Frontal cortex (tissue), 4 donors: Measurements from ENCODE around the gene SLC25A25. TPM values are rescaled to one million over a fixed set of nuclear protein-coding genes. Genes with fewer than 3 reads are reported as not detected.
A peak's percentile ranks its signal among the peaks of the same experiment; 100 is the strongest.
"Not testable (repeated sequence)": the region's sequence is repeated elsewhere in the genome, so short reads cannot be mapped to it uniquely, and the experiment has no call there.

Experiments used
- DNase-seq, 2 donors: peaks; one replicate each; pipeline ENCODE4 v3.0.0; 2012; ENCODE audit warnings: low spot score in 2 of 2
- FAIRE-seq: peaks from 2 replicates; lab custom pipeline; 2012; peaks lifted over from hg19 to GRCh38; lab: Jason Lieb, UNC
- total RNA-seq: library from RNA; depleted of rRNA; stranded (reverse); fragments of >200 nt; gene quantifications from one replicate; pipeline ENCODE4 v1.2.3, GENCODE V29; 2014
- donor health status: control.
- donor health status: control.
- donor health status: control.

The SLC25A25 gene
- total RNA-seq, 1 donor from 2014 or later: 29.8 TPM

GRCh38 chr9:128120741-128121465, 52.9 kb downstream of the SLC25A25 start:
- FAIRE-seq: no peak
- no peak for DNase-seq

- no peak for DNase-seq
- FAIRE-seq: no peak
These were observed 53.4 kb downstream of the SLC25A25 start for GRCh38 chr9:128121466-128121810.

GRCh38 chr9:128121924-128122808, 54.1 kb downstream of the SLC25A25 start:
- DNase-seq (no peak), FAIRE-seq (no peak)

GRCh38 chr9:128122809-128123175, 54.8 kb downstream of the SLC25A25 start:
- FAIRE-seq (no peak), DNase-seq (no peak)

- DNase-seq (no peak), FAIRE-seq (no peak)
These were observed 55.5 kb downstream of the SLC25A25 start for GRCh38 chr9:128123451-128124080.

- FAIRE-seq (no peak), DNase-seq (no peak)
These were observed 56.4 kb downstream of the SLC25A25 start for GRCh38 chr9:128124451-128124850.

- no peak for DNase-seq
- no peak for FAIRE-seq
These were observed 57.0 kb downstream of the SLC25A25 start for GRCh38 chr9:128124873-128125579.

GRCh38 chr9:128125580-128126354, 57.7 kb downstream of the SLC25A25 start:
- FAIRE-seq (no peak), DNase-seq (no peak)

GRCh38 chr9:128127568-128127989, 59.5 kb downstream of the SLC25A25 start, which contains the start of gene PTGES2:
Gene PTGES2 (minus strand): TSS chr9:128127729. CDS start chr9:128127717, 12 bp downstream.
- DNase-seq (peak; percentile 79 to 85), FAIRE-seq (no peak)

- peak; percentile 89 for DNase-seq
- no peak for FAIRE-seq
These were observed 60.2 kb downstream of the SLC25A25 start for GRCh38 chr9:128127990-128128835.

- no peak for FAIRE-seq
- no peak for DNase-seq
These were observed 61.0 kb downstream of the SLC25A25 start for GRCh38 chr9:128128836-128129590.

GRCh38 chr9:128129976-128130590, 62.1 kb downstream of the SLC25A25 start:
- not testable (repeated sequence) for DNase-seq

GRCh38 chr9:128130651-128131050, 62.6 kb downstream of the SLC25A25 start:
- DNase-seq, FAIRE-seq: not testable (repeated sequence)

More at GRCh38 chr9:128129976-128130590, 62.1 kb downstream of the SLC25A25 start:
- FAIRE-seq: not testable (repeated sequence)

GRCh38 chr9:128131346-128131745, 63.3 kb downstream of the SLC25A25 start:
- FAIRE-seq: not testable (repeated sequence)

GRCh38 chr9:128132139-128132538, 64.1 kb downstream of the SLC25A25 start:
- not testable (repeated sequence) for FAIRE-seq, DNase-seq

More at GRCh38 chr9:128131346-128131745, 63.3 kb downstream of the SLC25A25 start:
- not testable (repeated sequence) for DNase-seq

- not testable (repeated sequence) for DNase-seq, FAIRE-seq
These were observed 67.5 kb downstream of the SLC25A25 start for GRCh38 chr9:128135561-128135960.
